OCI-M2 (cell line): ENCODE measurements around the gene DNASE1L3.
"Not testable (repeated sequence)": the region's sequence is repeated elsewhere in the genome, so short reads cannot be mapped to it uniquely, and the experiment has no call there.

Experiments used
- DNase-seq: peaks from one replicate; lab custom pipeline; 2025; ENCODE audit not compliant: unreplicated experiment; lab: John Stamatoyannopoulos, UW

DNASE1L3 gene, protein sequence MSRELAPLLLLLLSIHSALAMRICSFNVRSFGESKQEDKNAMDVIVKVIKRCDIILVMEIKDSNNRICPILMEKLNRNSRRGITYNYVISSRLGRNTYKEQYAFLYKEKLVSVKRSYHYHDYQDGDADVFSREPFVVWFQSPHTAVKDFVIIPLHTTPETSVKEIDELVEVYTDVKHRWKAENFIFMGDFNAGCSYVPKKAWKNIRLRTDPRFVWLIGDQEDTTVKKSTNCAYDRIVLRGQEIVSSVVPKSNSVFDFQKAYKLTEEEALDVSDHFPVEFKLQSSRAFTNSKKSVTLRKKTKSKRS

DNA sequence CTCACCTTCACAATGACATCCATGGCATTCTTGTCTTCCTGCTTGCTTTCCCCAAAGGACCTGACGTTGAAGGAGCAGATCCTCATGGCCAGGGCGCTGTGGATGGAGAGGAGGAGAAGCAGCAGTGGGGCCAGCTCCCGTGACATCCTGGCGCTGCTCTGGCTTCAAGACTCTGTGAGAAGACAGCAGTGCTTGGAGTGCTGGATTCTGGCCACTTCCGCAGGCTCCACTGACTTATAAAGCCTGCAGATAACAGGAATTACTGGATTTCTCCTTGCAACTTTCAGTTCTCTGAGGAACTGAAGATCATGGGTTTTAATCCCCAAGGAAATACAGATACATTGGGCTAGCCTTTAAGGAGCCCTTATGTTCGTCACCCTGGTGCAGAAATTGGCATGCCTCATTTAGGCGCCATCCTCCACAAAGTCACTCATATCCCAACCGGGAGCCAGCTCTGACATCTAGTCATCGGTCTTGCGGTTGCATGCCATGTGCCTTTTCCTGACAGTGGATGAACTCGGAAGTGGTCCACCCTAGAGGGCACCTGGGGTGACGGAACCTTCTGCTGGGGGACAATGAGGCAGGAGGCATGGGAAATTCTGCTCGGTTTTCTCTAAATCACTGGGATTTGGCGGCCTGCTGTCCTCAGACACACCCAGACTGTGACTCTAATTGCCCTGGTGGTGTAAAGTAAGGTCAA lies at the start of gene DNASE1L3:
Gene DNASE1L3 (minus strand): TSS at position 212 of the 700 bp plus-strand sequence. CDS start 66 bp downstream, at position 146.
- DNase-seq: no peak

DNA sequence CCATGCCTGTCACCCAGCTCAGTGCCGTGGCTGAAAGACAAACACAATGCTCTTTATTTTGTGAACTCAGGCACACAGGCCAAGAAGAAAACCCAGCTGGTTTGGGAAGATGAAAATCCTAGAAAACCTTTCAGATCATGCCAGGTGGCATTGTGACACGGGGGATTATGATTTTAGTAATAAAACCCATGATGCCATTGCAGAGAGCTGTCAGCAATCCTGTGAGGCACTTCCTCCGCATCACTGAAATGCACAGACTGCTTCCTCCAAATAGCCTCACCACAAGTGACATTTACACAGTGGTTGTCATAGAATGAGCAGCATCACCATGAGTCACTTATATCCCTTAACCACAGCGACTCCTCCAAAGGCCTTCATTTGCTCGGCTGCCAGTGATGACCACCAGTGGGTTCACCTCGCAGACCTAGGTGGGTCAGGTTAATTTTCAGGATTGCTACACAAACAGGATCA lies 49.5 kb upstream of the DNASE1L3 start:
- DNase-seq: no peak

DNA sequence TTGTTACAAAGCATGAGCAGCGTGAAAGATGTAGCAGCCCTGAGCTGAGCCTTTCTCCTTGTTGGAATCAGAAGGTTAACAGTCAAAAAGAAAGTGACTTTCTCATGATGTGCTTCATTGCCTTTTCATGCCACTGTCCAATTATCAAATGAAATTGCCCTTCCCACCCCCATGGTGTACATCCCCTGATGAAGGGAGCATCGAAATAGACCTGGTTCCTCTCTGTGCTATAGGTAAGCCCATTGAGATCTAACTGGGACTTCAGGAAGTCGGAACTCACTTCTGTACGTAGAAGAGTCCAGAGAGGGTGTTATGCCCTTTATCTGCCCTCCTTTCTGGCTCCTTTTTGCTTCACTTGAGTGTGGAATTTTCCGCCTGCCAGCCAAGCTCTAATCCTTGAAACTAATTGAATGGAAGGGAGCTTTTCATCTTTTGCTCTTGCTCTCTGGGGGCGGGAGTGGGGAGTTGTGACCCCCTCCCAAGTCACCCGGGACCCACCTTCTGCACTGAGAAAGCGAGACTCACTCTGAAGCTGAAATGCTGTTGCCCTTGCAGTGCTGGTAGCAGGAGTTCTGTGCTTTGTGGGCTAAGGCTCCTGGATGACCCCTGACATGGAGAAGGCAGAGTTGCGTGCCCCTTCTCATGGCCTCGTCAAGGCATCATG lies 47.8 kb upstream of the DNASE1L3 start:
- DNase-seq: no peak

DNA sequence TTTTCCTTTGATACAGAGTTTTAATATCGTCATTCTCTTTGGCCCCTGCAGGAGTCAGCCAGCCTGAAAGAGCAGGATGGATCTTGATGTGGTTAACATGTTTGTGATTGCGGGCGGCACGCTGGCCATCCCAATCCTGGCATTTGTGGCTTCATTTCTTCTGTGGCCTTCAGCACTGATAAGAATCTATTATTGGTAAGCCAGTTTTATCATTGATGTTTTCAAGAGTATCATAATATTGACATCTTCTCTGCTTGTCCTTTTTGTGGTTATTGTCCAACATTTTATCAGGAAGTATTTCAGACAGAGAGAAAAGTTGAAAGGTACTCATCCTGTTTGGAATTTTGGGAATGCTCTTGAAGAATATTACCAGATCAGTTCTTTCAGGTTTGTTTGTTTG lies 45.7 kb upstream of the DNASE1L3 start:
- no peak for DNase-seq

DNA sequence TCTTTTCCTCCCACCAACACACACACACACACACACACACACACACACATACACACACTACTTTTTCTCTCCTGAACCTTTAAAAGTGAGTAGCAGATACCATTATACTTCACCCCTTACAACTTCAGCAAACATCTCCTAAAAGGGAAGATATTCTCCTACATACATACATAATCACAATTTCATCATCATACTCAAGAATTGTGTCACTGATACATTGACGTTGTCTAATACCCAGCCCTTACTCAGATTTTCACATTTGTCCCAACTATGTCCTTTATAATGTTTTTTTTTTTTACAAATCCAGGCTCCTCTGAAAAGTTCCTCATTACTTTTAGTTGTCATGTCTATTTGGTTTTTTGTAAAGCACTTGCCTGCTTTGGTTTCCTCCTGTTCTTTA lies 45.3 kb upstream of the DNASE1L3 start:
- DNase-seq: no peak

DNA sequence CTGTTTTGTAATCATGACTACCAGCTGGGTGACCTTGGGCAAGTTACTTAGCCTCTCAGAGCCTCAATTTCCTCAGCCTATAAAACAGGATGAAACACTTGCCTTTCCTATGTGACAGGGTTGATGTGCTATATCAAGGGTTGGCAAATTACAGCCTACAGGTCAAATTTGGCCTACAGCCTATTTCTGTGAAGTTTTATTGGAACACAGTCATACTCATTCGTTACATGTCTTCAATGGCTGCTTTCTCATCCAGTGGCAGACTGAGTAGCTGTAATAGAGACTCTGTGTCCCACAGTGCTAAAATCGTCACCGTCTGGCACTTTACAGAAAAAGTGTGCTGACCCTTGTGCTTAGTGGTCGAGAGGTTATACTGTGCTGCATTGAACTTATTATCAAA lies 43.4 kb upstream of the DNASE1L3 start:
- DNase-seq: no peak

DNA sequence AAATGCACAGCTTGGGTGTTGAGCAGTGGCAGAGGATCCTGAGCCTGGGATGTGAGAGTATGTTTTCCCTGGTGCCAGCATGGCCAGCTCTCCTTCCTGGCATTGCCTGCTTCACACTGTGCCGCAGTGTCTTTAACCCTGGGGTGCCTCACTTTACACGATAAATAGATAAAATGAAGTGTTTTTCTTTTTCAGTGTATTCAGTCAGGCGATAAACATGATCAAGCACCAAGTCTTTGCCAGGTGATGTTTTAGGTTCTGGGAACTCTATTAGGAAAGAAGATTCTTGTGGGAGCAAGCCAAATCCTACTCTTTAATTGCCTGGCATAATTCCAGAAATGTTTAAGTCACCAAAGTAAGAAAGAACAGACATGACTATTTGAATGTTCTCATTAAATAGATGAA lies 40.9 kb upstream of the DNASE1L3 start:
- DNase-seq: no peak

DNA sequence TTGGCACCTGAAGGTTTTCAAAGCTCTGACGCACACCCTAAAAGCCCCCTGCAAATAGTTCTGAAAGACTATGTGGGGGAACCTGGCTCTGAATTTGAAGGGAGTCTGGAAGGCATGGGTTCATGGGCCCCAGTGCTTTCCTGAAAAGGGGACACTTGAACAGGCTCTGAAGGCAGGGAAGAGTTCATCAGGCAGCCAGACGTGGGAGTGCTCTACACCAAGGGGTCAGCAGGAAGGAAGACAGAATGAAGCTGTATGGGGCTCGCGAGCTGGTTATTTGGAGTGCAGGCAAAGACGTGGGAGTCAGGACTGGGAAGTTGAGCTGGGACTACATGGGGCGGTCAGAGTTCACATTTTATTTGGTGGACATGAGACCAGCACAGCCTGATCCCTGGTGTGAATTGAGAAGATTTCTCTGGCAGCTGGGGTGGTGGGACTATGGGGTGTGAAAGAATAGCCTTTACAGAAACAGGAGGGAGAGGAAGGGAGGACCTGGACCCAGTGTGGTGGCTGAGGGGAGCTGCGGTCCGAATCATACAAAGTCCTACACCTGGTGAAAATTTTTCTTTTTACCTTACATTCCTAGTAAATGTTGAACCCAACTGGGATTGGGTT lies 39.4 kb upstream of the DNASE1L3 start:
- DNase-seq: no peak

DNA sequence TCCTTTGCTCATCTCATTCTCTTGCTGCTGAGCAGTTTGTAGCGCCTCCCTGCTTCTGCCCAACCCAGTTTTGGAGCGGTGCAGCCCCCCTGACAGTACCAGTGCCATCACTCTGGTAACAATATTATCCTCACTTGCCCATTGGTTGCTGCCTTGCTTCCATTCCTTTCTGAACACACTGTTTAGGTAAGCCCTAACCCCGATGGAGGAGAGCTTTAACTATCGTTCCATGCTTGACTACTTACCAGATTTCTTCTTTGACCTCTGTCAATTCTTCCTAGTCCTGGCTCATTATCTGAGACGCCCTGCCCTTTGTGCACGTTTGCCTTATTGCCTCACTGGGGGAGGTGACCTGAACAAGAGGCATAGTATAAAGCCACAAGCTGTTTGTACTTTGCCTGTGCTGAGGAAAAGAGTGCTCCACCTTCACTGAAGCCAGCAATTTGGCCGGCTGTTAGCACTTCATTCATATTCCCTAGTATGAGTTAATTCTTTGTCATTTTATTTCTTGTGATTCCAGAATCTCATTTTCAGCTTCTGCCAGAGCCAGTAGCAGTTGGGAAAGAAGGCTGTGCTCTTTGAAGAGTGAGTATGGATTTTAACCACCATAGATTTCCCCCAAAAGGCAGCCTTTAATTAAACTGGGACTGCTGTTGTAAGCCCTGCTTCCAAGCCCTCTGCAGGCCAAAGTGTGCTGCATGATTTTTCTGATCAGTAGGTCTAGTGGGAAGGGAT lies 38.8 kb upstream of the DNASE1L3 start:
- no peak for DNase-seq

DNA sequence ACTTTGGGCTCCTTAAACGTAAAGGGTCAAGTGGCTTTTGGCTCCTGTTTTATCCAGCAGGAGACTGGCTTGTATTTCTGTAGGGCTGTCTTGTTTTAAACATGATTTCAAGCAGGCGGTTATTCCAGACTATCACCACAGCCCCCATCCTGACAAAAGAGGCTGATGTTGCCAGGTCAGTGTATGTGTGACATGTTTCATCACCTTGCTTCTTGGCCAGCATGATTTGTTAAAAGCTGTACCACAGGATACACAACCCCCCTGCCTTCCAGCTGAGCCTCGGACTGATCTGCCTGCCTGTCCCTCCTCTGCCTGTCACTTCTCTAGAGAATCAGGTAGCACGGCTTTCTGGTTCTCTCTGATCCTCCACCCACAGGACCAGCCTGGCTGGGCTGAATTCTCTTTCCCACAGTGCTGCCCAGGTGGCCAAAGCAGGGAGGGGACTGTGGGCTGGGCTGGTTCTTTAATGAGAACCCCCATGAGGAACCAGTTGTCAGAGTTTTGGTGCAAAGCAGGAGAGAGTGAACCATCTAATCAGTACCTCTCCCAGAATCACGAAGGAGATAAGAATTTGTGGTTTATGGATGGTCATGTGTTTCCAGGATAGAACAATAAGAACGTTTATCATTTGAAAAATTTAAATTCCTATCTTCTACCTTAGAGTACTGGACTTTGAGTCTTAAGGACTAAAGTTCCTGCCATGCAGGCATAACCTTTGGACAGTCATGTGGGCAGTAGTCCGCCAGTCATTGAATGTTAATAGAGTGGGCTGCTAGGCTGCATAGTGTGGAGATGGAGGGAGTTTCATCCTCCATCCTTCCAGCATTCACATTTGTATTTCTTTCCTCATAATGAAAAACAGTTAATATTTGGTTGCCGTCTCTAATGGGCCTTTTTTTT lies 35.6 kb upstream of the DNASE1L3 start:
- DNase-seq: no peak

DNA sequence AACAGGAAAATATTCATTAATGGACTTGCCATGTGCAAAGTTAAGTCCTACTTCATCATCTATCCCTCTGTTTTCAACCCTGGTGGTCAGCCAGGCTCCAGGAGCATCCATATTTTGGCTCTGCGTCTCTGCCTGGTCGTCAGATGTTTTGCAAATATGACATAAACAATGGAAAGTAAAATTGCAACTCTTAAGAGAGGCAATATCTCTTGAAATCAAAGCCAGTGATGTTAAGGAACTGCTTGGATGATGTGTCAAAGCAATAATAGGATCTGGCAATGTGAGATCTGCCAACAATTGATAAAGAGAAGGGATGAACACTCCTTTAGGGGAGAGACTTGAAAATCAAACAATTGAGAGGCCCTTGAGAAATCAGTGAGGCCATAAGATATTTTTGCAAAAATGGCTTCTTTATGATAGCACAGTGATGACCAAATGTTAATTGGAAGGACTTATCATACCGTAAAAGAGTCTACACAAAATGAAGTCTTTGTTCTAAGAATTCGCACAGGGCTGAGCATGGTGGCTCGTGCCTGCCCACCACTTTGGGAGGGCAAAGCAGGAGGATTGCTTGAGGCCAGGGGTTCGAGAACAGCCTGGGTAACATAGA lies 33.3 kb upstream of the DNASE1L3 start:
- DNase-seq: no peak

DNA sequence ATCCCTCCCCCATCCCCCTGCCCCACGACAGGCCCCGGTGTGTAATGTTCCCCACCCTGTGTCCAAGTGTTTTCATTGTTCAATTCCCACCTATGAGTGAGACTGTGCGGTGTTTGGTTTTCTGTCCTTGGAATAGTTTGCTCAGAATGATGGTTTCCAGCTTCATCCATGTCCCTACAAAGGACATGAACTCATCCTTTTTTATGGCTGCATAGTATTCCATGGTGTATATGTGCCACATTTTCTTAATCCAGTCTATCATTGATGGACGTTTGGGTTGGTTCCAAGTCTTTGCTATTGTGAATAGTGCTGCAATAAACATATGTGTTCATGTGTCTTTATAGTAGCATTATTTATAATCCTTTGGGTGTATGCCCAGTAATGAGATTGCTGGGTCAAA lies 32.1 kb upstream of the DNASE1L3 start:
- not testable (repeated sequence) for DNase-seq

DNA sequence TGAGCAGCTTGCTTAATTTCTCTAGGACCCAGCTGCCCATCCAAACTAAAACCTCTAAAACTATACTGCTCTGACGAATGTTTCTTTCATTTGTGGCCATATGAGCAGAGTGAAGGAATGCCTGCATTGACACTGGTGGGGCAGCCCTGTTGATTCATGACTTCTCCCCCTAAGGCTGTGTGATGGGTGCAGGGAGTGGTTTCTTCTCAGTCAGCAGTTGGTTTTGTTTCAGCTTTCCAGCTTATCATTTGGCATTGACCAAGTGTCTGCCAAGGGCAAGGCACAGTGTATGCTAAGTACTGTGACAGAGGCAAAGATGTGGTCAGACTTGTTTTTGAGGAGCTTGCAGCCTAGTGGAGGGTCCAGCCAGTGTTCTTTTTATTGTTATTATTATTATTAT lies 31.6 kb upstream of the DNASE1L3 start:
- DNase-seq: no peak

DNA sequence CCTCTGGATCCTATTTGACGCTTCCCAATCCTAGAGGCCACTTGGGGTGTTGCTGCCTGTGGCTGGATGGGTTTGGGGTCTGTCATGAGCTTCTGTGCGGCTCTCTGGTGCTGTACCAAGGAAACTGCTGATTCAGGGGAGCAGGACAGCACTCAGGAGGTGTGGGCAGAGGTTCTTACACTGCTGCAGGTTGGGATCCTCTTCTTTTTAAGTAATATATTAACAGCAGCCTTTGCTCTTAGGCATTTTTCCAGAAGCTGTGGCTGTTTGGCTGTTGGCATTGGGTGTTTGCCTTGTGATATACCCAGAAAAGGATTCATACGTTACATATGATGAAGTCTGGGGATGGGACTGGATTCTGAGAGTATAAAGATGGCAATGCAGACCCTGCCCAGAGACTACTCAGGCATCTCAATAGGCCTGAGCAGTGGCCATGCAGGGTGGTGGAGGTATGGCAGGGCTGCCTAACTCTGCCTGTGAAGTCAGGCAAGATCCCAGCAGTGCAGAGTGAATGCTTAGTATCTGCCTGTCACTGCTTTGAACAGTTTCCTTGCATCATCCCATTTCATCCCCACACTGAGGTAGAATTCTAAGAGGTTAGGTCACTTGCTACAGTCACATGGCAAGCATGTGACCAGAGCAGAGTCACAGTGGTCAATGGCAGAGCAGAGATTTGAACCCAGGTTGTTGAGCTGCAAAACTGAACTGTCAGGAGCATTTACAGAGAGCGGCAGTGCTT lies 30.7 kb upstream of the DNASE1L3 start:
- no peak for DNase-seq

DNA sequence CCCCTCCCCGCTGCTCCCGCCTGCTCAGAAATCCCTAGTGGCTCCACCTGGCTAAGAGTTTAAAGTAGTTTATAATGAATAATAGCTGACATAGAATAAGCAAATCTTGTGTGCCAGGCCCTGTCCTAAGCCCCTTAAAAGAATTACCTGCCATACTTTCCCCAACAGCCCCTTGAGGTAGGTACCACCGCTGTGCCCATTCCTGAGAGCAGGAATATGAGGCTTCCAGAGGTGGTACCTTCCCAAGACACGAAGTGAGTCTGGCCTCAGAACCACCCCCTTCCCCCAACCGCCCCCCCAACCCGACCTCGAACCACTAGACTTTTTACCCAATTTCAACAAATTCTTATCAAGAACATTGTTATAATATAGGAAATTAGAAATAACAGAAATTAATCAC lies 28.1 kb upstream of the DNASE1L3 start:
- no peak for DNase-seq

DNA sequence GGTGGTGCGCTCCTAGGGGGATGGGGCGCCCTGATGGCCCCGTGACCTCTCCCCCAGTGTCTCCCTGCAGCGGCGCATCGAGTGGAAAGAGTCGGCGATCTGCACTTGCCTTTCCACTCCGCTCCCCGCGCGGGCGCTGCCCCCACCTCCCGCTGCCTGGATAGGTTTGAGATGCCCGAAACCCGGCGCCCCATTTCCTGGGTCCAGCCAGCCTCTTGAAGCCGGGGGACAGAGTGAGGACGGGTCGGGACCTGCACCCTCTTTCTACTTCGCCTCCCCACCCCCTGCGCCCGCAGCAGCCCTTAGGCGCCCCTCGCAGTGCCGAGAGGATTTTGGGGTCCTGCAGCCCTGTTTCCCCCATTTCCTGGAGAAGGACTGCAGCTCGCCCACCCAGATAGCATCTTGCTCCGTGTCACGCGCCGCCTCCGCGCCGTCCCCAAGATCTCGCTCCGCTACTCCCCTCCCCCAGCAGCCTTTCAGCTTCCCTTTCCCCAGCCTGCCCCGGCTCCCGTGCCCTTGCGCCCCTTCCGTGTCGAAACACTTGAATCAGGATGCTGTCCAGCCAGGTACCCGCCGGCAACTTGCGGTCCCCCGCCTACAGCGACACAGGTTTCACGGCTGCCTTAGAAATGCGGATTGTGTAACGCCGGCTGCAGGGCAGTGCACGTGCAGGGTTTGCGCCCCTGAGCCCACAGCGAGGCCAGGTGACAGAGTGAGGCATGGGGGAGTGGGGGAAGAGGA lies 27.3 kb upstream of the DNASE1L3 start:
- no peak for DNase-seq

DNA sequence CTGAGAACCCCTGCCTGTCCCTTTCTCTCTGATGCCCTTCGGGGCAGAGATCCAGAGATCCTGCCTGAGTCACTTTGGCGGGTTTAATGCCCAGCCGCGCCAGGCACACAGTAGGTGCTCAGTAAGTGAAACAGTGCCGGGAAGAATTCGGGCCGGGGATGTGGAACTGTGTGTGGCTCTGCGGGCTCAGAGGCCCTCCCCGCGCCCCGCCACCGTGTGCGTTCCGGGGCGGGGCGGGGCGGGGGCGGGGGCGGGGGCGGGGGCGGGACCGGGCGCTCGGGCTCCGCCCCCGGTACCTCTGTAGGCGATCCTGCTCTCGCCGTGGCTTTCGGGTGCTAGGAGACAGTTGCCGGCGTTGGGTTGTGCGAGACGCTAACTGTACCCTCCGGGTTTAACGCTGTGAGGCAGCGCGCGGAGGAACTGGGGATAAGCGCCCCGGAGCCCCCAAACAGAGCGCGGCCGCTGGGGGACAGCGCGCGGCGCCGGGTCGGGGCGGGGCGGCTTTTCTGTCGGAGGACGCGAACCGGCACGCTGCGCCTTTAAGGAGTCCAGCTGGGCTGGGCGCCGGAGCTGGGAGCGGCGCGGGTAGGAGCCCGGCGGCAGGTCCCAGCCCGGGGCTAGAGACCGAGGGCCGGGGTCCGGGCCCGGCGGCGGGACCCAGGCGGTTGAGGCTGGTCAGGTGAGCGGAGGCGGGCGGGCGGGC lies 26.6 kb upstream of the DNASE1L3 start, which contains the start of gene ABHD6:
Gene ABHD6 (plus strand): TSS at position 555 of the 703 bp plus-strand sequence. CDS start 18,795 bp downstream, outside the sequence.
- no peak for DNase-seq
